Stimulated activated CD8-positive, alpha-beta memory T cell treated with anti-CD3 and anti-CD28 coated beads, Interleukin-12 subunit alpha, Interleukin-12 subunit beta, amount 100 ng/mL, for 4 hours (primary cell): ENCODE measurements around the gene CAMKV.

Experiments used
- DNase-seq: peaks from one replicate; pipeline ENCODE4 v3.0.0-alpha.2; 2020; ENCODE audit warnings: low read depth

The CAMKV gene

GRCh38 chr3:49895791-49896190, 26.1 kb upstream of the CAMKV start:
- DNase-seq, result no peak

- no peak for DNase-seq
Measured at GRCh38 chr3:49889296-49889695, 19.6 kb upstream of the CAMKV start.

GRCh38 chr3:49886922-49887265, 17.2 kb upstream of the CAMKV start:
- DNase-seq, result no peak

- no peak for DNase-seq
Measured at GRCh38 chr3:49883998-49884397, 14.3 kb upstream of the CAMKV start.

- no peak for DNase-seq
Measured at GRCh38 chr3:49882166-49882565, 12.5 kb upstream of the CAMKV start.

DNA sequence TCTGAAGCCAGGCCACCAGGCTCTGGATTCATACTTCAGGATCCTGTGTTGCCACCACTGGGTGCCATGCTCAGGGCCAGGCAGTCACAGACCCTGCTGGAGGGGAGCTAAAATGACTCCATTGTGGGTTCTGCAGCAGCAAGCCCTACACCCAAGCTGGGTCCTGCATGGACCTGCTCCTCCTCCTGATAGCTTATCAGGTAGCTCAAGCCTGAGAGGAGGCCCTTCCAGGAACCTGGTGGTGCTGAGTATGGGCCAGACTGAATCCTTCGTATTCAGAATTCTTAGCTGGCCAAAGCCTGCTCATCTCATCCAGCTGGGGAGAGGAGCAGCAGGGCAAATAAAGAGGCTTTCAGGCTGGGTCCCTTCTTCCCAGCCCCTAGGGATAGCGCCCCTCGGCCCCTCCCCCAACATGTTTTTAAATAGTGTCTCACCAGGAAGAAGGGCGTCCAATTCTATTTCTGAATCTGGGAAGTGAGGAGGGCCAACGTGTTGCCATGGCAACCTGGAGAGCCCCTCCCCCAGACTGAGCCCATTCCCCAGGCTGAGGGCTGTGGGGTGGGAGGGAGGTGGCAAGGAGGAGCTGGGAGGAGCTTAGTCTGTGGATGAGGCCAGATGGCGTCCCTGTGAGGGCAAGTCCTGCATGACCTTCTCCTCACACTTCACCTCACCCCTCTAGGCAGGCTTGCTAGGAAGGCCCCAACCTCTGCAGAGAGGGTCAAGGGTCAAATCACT, 11.0 kb upstream of the CAMKV start:
- no peak for DNase-seq

DNA sequence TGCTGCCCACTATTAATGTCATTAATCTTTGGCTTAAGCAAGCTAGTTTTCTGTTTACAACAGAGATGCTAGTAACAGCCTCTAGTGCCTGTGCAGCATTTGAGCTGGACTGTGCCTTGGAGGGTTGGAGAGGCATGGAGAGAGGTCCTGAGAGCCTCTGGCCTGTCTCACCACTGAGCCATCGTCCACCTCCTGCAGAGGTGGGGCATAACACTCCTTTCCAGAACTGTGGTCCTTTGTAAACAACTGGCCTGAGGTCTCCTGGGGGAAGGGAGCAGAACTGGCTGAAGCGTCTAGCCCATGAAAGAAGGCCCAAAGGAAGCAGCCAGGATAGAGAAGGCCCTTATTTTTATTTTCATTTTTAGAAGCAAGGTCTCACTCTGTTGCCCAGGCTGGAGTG, 10.0 kb upstream of the CAMKV start:
- no peak for DNase-seq

DNA sequence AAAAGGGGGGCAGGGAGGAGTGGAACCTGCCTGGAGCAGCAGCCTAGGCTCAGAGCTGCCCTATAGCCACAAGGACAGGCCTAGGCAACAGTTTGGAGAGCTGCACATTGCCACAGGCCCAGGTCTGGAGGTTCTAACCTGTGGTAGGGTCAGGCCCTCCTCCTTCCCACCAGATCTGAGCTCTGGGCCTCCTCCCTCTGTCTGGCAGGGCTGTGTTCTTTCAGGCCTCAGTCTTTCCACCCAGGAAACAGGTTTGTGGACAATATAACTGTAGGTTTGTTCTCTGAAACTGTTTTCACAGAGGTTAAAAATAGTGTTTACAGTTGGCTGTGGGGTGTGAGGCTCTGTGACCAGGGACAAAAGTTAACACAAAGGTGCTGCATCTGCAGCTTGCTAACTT, 9.0 kb upstream of the CAMKV start:
- DNase-seq, result no peak

GRCh38 chr3:49877716-49878115, 8.0 kb upstream of the CAMKV start:
- no peak for DNase-seq

GRCh38 chr3:49876567-49876966, 6.9 kb upstream of the CAMKV start:
- no peak for DNase-seq

DNA sequence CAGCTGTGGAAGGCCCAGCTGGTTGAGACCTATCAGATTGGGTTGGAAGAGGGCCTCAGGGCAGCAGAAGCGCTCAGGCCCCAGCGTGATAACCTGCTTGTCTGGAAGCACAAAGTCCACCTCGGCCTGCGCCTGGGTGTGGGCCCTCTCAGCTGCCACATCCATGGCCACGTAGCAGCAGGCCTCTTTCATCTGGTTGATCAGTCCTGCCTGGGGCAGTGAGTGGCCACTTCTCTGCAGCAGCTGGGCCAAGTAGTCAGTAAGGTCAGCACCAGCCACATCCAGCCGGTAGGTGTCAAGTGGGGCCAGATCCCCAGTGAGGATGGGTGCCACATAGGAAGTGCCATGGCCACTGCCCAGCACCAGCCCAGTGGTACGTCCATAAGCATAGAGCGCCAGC, 3.9 kb upstream of the CAMKV start:
- no peak for DNase-seq

- DNase-seq, result no peak
Measured at GRCh38 chr3:49872801-49873281, 3.1 kb upstream of the CAMKV start.

DNA sequence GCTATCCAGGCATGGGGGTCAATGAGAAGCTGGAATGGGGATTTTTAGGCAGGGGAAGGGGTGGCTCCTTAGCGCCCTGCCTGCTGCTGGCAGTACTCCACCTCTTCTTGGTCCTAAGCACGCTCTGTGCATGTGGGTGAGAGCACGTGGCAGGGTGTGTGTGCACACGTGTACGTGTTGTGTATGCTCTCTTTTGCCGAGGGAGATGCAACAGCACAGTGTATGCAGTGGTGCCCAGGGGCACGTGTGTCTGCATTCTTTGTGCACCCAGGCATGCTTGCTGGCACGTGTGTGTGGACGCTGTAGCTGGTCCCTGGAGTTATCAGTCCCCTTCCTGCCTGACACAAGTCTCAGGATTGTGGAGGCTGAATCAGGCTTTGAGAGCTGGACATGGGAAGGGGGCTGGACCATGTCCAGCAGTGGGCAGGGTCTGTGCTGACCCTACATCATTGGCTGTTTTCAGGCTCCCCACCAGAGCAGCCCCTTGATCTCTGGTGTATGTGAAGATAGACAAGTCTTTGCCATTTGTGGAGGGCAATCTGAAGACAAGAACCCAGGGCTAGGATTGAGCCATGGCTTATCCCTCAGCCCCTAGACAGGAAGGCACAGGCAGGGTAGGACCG, 1.9 kb upstream of the CAMKV start:
- no peak for DNase-seq

DNA sequence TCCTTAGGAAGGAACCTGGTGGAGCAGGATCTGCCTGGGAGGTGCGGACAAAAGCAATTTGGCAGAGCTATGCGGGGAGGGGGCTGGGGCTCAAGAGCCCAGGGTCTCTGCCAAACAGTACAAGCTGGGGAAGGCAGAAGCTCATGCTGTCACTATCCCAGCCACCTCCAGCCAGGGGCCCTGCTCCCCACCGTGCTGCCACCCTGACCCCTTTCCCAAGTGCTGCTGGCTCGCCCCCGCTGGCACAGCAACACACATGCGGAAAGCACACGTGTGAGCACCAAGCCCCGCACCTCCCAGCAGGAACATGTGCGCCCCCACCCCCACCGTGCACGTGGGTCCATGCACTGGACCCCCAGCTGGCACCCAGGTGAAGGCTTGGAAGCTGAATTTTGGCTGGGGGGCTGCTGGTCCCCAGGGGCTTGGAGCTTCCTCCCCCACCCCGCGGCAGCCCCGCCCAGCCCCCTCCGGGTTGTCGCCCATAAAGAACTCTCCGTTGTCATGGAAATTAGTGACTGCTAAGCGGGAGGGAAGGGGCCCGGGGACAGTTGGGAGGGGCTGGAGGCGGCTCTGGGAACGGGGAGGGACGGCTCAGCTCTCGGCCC, 742 bp downstream of the CAMKV start:
- no peak for DNase-seq

GRCh38 chr3:49867871-49868321, 1.8 kb downstream of the CAMKV start:
- no peak for DNase-seq

DNA sequence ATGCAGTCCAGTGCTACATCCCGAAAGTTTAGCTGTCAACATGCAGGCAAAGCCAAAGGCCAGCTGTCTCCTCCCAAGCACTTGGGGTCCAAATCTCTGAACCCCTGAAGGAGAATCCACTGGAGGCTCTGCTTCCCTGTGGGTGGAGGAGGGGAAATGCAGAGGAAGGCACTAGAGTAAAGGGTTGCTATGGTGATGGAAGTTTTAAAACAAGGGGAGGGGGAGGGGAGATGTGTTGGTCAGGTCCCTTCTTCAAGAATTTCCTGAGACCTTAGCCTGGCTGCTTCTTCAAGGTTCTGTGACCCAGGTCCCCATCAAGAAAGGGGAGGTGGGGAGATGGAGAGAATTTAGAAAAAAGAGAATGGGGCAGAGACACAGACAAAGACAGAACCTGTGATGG, 2.3 kb downstream of the CAMKV start:
- DNase-seq, result no peak

GRCh38 chr3:49865198-49865784, 4.4 kb downstream of the CAMKV start:
- DNase-seq, result no peak

- no peak for DNase-seq
Measured at GRCh38 chr3:49864505-49864904, 5.2 kb downstream of the CAMKV start.

DNA sequence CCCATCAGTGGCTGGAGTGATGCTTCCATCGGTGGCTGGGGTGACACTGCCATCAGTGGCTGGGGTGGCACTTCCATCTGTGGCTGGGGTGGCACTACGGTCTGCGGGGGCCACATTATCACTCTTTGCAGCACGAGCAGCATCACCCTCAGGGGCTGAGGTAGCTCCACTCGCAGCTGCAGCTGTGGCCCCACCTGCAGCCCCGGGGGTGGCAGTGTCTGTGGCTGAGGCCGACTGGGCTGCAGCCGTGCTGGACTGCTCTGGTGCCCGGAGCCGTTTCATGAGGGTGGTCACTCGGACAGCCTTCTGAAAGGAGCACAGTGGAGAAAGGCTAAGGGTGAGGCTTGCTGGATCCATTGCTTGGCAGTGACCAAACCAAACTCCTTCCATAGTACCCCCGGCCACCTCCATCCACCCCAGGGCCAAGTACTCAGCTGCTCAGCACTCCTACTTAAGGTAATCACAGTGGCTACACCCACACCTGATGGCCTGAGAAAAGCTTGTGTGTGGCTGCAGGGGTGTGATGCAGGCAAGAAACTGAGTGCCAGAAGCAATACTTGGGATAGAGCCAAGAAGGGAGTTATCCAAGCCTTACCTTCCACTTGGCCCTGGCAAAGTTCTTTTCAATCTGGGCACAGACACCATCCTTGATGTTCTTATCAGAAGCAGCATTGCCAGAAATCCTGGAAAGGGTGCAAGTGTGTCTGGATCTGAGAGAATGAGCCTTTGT, 10.0 kb downstream of the CAMKV start:
- DNase-seq, result no peak

DNA sequence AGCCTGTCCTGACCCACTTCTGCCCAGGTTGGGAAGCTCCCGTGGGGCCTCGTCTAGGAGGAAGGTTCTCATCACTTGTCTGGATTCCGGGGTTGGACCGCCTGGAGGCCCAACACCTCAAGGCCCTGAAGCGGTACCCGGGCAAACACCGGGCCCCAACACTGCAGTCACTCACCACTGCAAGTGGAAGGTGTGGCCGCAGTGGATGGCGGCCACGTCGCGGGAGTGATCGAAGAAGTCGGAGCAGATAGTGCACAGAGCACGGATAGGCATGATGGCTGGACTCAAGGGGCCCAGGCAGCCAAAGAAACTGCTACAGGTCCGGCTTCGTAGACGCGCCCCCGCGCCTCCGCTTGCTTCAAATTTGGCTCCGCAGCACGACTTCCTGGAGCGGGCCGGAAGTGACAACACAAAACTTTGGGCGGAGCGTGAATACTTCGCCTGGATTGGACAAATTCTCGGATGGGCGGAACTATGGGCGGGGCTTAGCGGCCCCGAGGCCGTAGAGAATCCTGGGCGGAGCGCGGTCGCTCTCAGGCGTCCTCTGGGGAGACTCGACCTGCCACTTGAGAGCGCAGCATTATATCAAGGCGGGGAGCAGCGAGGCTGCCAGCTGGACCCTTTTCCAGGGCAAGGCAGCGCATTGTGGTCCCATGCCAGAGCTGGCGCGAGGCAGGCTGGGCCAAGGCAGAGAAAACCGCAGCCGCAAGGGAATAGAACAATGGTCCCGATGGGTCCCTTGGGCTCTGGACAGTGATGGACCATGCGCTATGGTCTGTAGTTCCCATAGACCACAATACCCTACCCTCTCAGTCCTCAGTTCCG, 13.3 kb downstream of the CAMKV start, which contains the start of gene TRAIP:
Gene TRAIP, minus strand, starts transcription at position 384 of the 825 bp plus-strand sequence. Its CDS starts 111 bp downstream, at position 273.
- DNase-seq, result peak; percentile 87

- no peak for DNase-seq
Measured at GRCh38 chr3:49855662-49856061, 14.0 kb downstream of the CAMKV start.
